Neural cell (in vitro differentiated cells): ENCODE measurements around the gene GCNT4.

Source experiments
- CTCF ChIP-seq: fragments of 450-650 bp; IDR thresholded peaks from 2 replicates; pipeline ENCODE4 v1.5.1; 2014; ENCODE audit warnings: antibody characterized with exemption, mild to moderate bottlenecking, moderate library complexity; ENCODE audit not compliant: poor library complexity, severe bottlenecking
- EP300 ChIP-seq: fragments of 450-650 bp; conservative IDR thresholded peaks from 2 replicates; pipeline ENCODE4 v1.6.1; 2014; ENCODE audit warnings: antibody characterized with exemption, mild to moderate bottlenecking, moderate library complexity; ENCODE audit not compliant: poor library complexity, severe bottlenecking
- EZH2 ChIP-seq: fragments of 200-600, 300-800 bp; shearing (Covaris generic), sonication (generic); IDR thresholded peaks from 2 replicates; pipeline ENCODE4 v1.6.1; 2014; ENCODE audit warnings: antibody characterized with exemption, low read length, borderline replicate concordance, mild to moderate bottlenecking; ENCODE audit not compliant: insufficient read depth, poor library complexity, severe bottlenecking
- POLR2AphosphoS5 ChIP-seq: IDR thresholded peaks from 2 replicates; pipeline ENCODE4 v1.6.1; 2012
- RAD21 ChIP-seq: fragments of 450-650 bp; conservative IDR thresholded peaks from 2 replicates; pipeline ENCODE4 v1.6.1; 2014; ENCODE audit warnings: antibody characterized with exemption, mild to moderate bottlenecking, moderate library complexity
- SMC3 ChIP-seq: fragments of 450-650 bp; conservative IDR thresholded peaks from 2 replicates; pipeline ENCODE4 v1.6.1; 2014; ENCODE audit warnings: antibody characterized with exemption, mild to moderate bottlenecking, moderate library complexity; ENCODE audit not compliant: poor library complexity
- TAF1 ChIP-seq: IDR thresholded peaks from 2 replicates; pipeline ENCODE4 v1.6.1; 2012; ENCODE audit warnings: low read depth

GRCh38 chr5:75053304-75054133, 1.2 kb upstream of the GCNT4 start:
- TF ChIP-seq EZH2 (no peak), CTCF (peak; percentile 31), EP300 (no peak), SMC3 (no peak), POLR2AphosphoS5 (no peak), RAD21 (no peak), TAF1 (no peak)
